ENCODE results near the gene ZNF729. TPM values are rescaled to one million over a fixed set of nuclear protein-coding genes. Genes with fewer than 3 reads are reported as not detected.
"Not testable (repeated sequence)": the region's sequence is repeated elsewhere in the genome, so short reads cannot be mapped to it uniquely, and the experiment has no call there.

Gene ZNF729
- not detected in 2 replicates for total RNA-seq (2014; rRNA removed; shearing (Covaris generic); ENCODE audit: low replicate concordance)

- H3K27ac ChIP-seq (ENCODE audit: low read length), result no peak within 1 kb of the TSS
- no peak within 1 kb of the TSS for H3K9ac ChIP-seq (ENCODE audit: low read length)
- DNase-seq, result no peak
- no peaks in the 10 kb centered on the region for H3K4me1 ChIP-seq (ENCODE audit: low read length)
- no peaks in the 10 kb centered on the region for H3K27me3 ChIP-seq (ENCODE audit: low read length)
- H3K79me2 ChIP-seq (ENCODE audit: low read length), result no peaks in the 10 kb centered on the region
- no peaks in the 10 kb centered on the region for H3K36me3 ChIP-seq (ENCODE audit: insufficient read depth, low read length)
- H3K4me3 ChIP-seq (ENCODE audit: low read length), result no peak within 1 kb of the TSS
- H3K4me2 ChIP-seq (ENCODE audit: low read depth, low read length, poor library complexity, severe bottlenecking), result no peak within 1 kb of the TSS
- H3K9me3 ChIP-seq (ENCODE audit: low read length), result peaks cover 11% of the 10 kb centered on the region
- no peaks in the 10 kb centered on the region for H3K9me2 ChIP-seq (replicated peaks; ENCODE audit: insufficient read depth, low read length)
- no peaks in the 10 kb centered on the region for H4K20me1 ChIP-seq (ENCODE audit: insufficient read depth, low read depth, low read length)
- H2AFZ ChIP-seq (ENCODE audit: low read length), result no peak within 1 kb of the TSS
Measured at GRCh38 chr19:22286151-22286810, at the start of gene ZNF729. Gene ZNF729 (plus strand): TSS chr19:22286441. CDS start chr19:22286526, 85 bp downstream.

GRCh38 chr19:22256856-22257255 is 29.4 kb upstream of the ZNF729 start:
- no peak overlapping the region for H3K4me2 ChIP-seq (ENCODE audit: low read depth, low read length, poor library complexity, severe bottlenecking)
- H2AFZ ChIP-seq (ENCODE audit: low read length), result no peak overlapping the region
- H3K79me2 ChIP-seq (ENCODE audit: low read length), result no peaks in the 10 kb centered on the region
- no peaks in the 10 kb centered on the region for H3K4me1 ChIP-seq (ENCODE audit: low read length)
- no peaks in the 10 kb centered on the region for H3K27me3 ChIP-seq (ENCODE audit: low read length)
- DNase-seq, result no peak
- H3K9me2 ChIP-seq (replicated peaks; ENCODE audit: insufficient read depth, low read length), result no peaks in the 10 kb centered on the region
- H3K36me3 ChIP-seq (ENCODE audit: insufficient read depth, low read length), result no peaks in the 10 kb centered on the region
- peaks cover 19% of the 10 kb centered on the region for H3K9me3 ChIP-seq (ENCODE audit: low read length)
- H3K27ac ChIP-seq (ENCODE audit: low read length), result no peak overlapping the region
- no peaks in the 10 kb centered on the region for H4K20me1 ChIP-seq (ENCODE audit: insufficient read depth, low read depth, low read length)
- no peak overlapping the region for H3K9ac ChIP-seq (ENCODE audit: low read length)
- H3K4me3 ChIP-seq (ENCODE audit: low read length), result no peak overlapping the region

GRCh38 chr19:22257381-22257780 is 28.9 kb upstream of the ZNF729 start:
- Histone ChIP-seq H2AFZ (ENCODE audit: low read length) (no peak overlapping the region), H3K79me2 (ENCODE audit: low read length) (no peaks in the 10 kb centered on the region), H4K20me1 (ENCODE audit: insufficient read depth, low read depth, low read length) (no peaks in the 10 kb centered on the region), H3K27ac (ENCODE audit: low read length) (no peak overlapping the region), H3K27me3 (ENCODE audit: low read length) (no peaks in the 10 kb centered on the region), H3K4me3 (ENCODE audit: low read length) (no peak overlapping the region), H3K9ac (ENCODE audit: low read length) (no peak overlapping the region), H3K9me3 (ENCODE audit: low read length) (peaks cover 19% of the 10 kb centered on the region), H3K4me1 (ENCODE audit: low read length) (no peaks in the 10 kb centered on the region), H3K9me2 (replicated peaks; ENCODE audit: insufficient read depth, low read length) (no peaks in the 10 kb centered on the region), H3K36me3 (ENCODE audit: insufficient read depth, low read length) (no peaks in the 10 kb centered on the region), H3K4me2 (ENCODE audit: low read depth, low read length, poor library complexity, severe bottlenecking) (no peak overlapping the region)
- no peak for DNase-seq

- Histone ChIP-seq H3K27ac (ENCODE audit: low read length) (no peak overlapping the region), H3K4me3 (ENCODE audit: low read length) (no peak overlapping the region)
Measured at GRCh38 chr19:22257916-22258315, 28.3 kb upstream of the ZNF729 start.

GRCh38 chr19:22260499-22260898 is 25.7 kb upstream of the ZNF729 start:
- Histone ChIP-seq H3K9me3 (ENCODE audit: low read length) (peaks cover 24% of the 10 kb centered on the region), H3K9ac (ENCODE audit: low read length) (no peak overlapping the region), H2AFZ (ENCODE audit: low read length) (no peak overlapping the region), H3K27ac (ENCODE audit: low read length) (no peak overlapping the region), H3K36me3 (ENCODE audit: insufficient read depth, low read length) (no peaks in the 10 kb centered on the region), H3K9me2 (replicated peaks; ENCODE audit: insufficient read depth, low read length) (no peaks in the 10 kb centered on the region), H3K4me1 (ENCODE audit: low read length) (no peaks in the 10 kb centered on the region), H3K4me3 (ENCODE audit: low read length) (no peak overlapping the region), H3K4me2 (ENCODE audit: low read depth, low read length, poor library complexity, severe bottlenecking) (no peak overlapping the region), H4K20me1 (ENCODE audit: insufficient read depth, low read depth, low read length) (no peaks in the 10 kb centered on the region), H3K79me2 (ENCODE audit: low read length) (no peaks in the 10 kb centered on the region), H3K27me3 (ENCODE audit: low read length) (no peaks in the 10 kb centered on the region)
- no peak for DNase-seq

More at GRCh38 chr19:22257916-22258315, 28.3 kb upstream of the ZNF729 start:
- no peaks in the 10 kb centered on the region for H3K27me3 ChIP-seq (ENCODE audit: low read length)
- peaks cover 20% of the 10 kb centered on the region for H3K9me3 ChIP-seq (ENCODE audit: low read length)
- no peaks in the 10 kb centered on the region for H3K9me2 ChIP-seq (replicated peaks; ENCODE audit: insufficient read depth, low read length)
- no peaks in the 10 kb centered on the region for H3K4me1 ChIP-seq (ENCODE audit: low read length)
- H4K20me1 ChIP-seq (ENCODE audit: insufficient read depth, low read depth, low read length), result no peaks in the 10 kb centered on the region
- no peak for DNase-seq
- H3K79me2 ChIP-seq (ENCODE audit: low read length), result no peaks in the 10 kb centered on the region
- H3K4me2 ChIP-seq (ENCODE audit: low read depth, low read length, poor library complexity, severe bottlenecking), result no peak overlapping the region
- H3K9ac ChIP-seq (ENCODE audit: low read length), result no peak overlapping the region
- H2AFZ ChIP-seq (ENCODE audit: low read length), result no peak overlapping the region
- no peaks in the 10 kb centered on the region for H3K36me3 ChIP-seq (ENCODE audit: insufficient read depth, low read length)

- H4K20me1 ChIP-seq (ENCODE audit: insufficient read depth, low read depth, low read length), result no peaks in the 10 kb centered on the region
- H3K79me2 ChIP-seq (ENCODE audit: low read length), result no peaks in the 10 kb centered on the region
- H3K4me2 ChIP-seq (ENCODE audit: low read depth, low read length, poor library complexity, severe bottlenecking), result no peak overlapping the region
Measured at GRCh38 chr19:22261596-22261995, 24.6 kb upstream of the ZNF729 start.

GRCh38 chr19:22263121-22263520 is 23.1 kb upstream of the ZNF729 start:
- Histone ChIP-seq H3K9me3 (ENCODE audit: low read length) (peaks cover 23% of the 10 kb centered on the region), H3K9ac (ENCODE audit: low read length) (no peak overlapping the region), H4K20me1 (ENCODE audit: insufficient read depth, low read depth, low read length) (no peaks in the 10 kb centered on the region), H2AFZ (ENCODE audit: low read length) (no peak overlapping the region), H3K27ac (ENCODE audit: low read length) (no peak overlapping the region), H3K4me3 (ENCODE audit: low read length) (no peak overlapping the region), H3K79me2 (ENCODE audit: low read length) (no peaks in the 10 kb centered on the region), H3K4me2 (ENCODE audit: low read depth, low read length, poor library complexity, severe bottlenecking) (no peak overlapping the region), H3K9me2 (replicated peaks; ENCODE audit: insufficient read depth, low read length) (no peaks in the 10 kb centered on the region), H3K4me1 (ENCODE audit: low read length) (no peaks in the 10 kb centered on the region), H3K27me3 (ENCODE audit: low read length) (no peaks in the 10 kb centered on the region), H3K36me3 (ENCODE audit: insufficient read depth, low read length) (no peaks in the 10 kb centered on the region)
- DNase-seq, result no peak

More at GRCh38 chr19:22261596-22261995, 24.6 kb upstream of the ZNF729 start:
- Histone ChIP-seq H3K4me1 (ENCODE audit: low read length) (no peaks in the 10 kb centered on the region), H3K4me3 (ENCODE audit: low read length) (no peak overlapping the region), H3K9me3 (ENCODE audit: low read length) (peaks cover 23% of the 10 kb centered on the region), H3K36me3 (ENCODE audit: insufficient read depth, low read length) (no peaks in the 10 kb centered on the region), H3K27ac (ENCODE audit: low read length) (no peak overlapping the region), H2AFZ (ENCODE audit: low read length) (no peak overlapping the region), H3K9ac (ENCODE audit: low read length) (no peak overlapping the region), H3K9me2 (replicated peaks; ENCODE audit: insufficient read depth, low read length) (no peaks in the 10 kb centered on the region), H3K27me3 (ENCODE audit: low read length) (no peaks in the 10 kb centered on the region)
- no peak for DNase-seq

GRCh38 chr19:22321554-22321953 is 35.3 kb downstream of the ZNF729 start:
- not testable (repeated sequence) for H3K9ac ChIP-seq (ENCODE audit: low read length); H3K27ac ChIP-seq (ENCODE audit: low read length); H4K20me1 ChIP-seq (ENCODE audit: insufficient read depth, low read depth, low read length); H3K4me2 ChIP-seq (ENCODE audit: low read depth, low read length, poor library complexity, severe bottlenecking); H3K9me2 ChIP-seq (replicated peaks; ENCODE audit: insufficient read depth, low read length); H2AFZ ChIP-seq (ENCODE audit: low read length); H3K79me2 ChIP-seq (ENCODE audit: low read length); H3K27me3 ChIP-seq (ENCODE audit: low read length); H3K4me3 ChIP-seq (ENCODE audit: low read length); DNase-seq; H3K36me3 ChIP-seq (ENCODE audit: insufficient read depth, low read length); H3K4me1 ChIP-seq (ENCODE audit: low read length)
- peaks cover 37% of the 10 kb centered on the region for H3K9me3 ChIP-seq (ENCODE audit: low read length)

Measured in Karpas-422 (cell line).